GM12878 (cell line): Measurements from ENCODE around the gene TNIP1. TPM values are rescaled to one million over a fixed set of nuclear protein-coding genes. Genes with fewer than 3 reads are reported as not detected.

Experiments
- ATAC-seq: fragments of 200-7000 bp; cut with Tn5 transposase; 3 replicates; pipeline ENCODE4 v1.9.1; 2020; ENCODE audit warnings: mild to moderate bottlenecking, moderate library complexity
- BruUV-seq: library from RNA; stranded (reverse); fragments of 400-500 nt; replicated peaks from 2 replicates; lab custom pipeline; 2021; lab: Mats Ljungman, UMichigan
- CTCF ChIA-PET: fragments of 300-600 bp; sonication (Branson Sonifier 250); formaldehyde crosslinking; extraction: SDS; loops from one replicate; lab custom pipeline; 2021; ENCODE audit warnings: inconsistent platforms; lab: Yijun Ruan, JAX
- POLR2A ChIA-PET: fragments of 350-600 bp; formaldehyde crosslinking; extraction: SDS; loops from one replicate; lab custom pipeline; 2021; ENCODE audit warnings: inconsistent platforms; lab: Charles Lee
- RAD21 ChIA-PET: fragments of 300-600 bp; sonication (Branson Sonifier 250); formaldehyde crosslinking; loops from one replicate; lab custom pipeline; 2023; ENCODE audit warnings: antibody characterized with exemption; ENCODE audit not compliant: unreplicated experiment; lab: Charles Lee
- SMC1A ChIA-PET: fragments of 300-600 bp; sonication (Branson Sonifier 250); formaldehyde crosslinking; loops from one replicate; lab custom pipeline; 2023; ENCODE audit not compliant: unreplicated experiment, uncharacterized antibody; lab: Charles Lee
- DNase-seq: peaks from one replicate; pipeline ENCODE4 v3.0.0-alpha.2; 2011; ENCODE audit warnings: low read depth, low spot score
- FAIRE-seq: peaks from 3 replicates; lab custom pipeline; 2011; peaks lifted over from hg19 to GRCh38; lab: Jason Lieb, UNC
- H2AFZ ChIP-seq: 2 replicates; pipeline ENCODE4 v1.6.0; 2011; ENCODE audit warnings: low read depth, low read length, control low read depth; ENCODE audit not compliant: control insufficient read depth
- H3K27ac ChIP-seq: 2 replicates; pipeline ENCODE4 v1.5.1; 2011; ENCODE audit warnings: control low read depth; ENCODE audit not compliant: control insufficient read depth, insufficient read depth
- H3K27me3 ChIP-seq, 2 experiments: replicated peaks in 1 of 2; 2 replicates each; pipeline versions ENCODE4 v1.6.0 to v1.6.1; 2011; ENCODE audit warnings: low read length in 1 of 2; ENCODE audit not compliant: control insufficient read depth in 2 of 2, insufficient read depth in 2 of 2
- H3K36me3 ChIP-seq, 2 experiments: 2 replicates each; pipeline ENCODE4 v1.5.1; 2011; ENCODE audit warnings: low read length in 1 of 2; ENCODE audit not compliant: control insufficient read depth in 2 of 2, insufficient read depth in 2 of 2
- H3K4me1 ChIP-seq: 2 replicates; pipeline ENCODE4 v1.6.1; 2011; ENCODE audit warnings: mild to moderate bottlenecking, low read length, moderate library complexity, mixed read lengths; ENCODE audit not compliant: control insufficient read depth, insufficient read depth
- H3K4me2 ChIP-seq: 2 replicates; pipeline ENCODE4 v1.6.0; 2011; ENCODE audit warnings: control low read depth; ENCODE audit not compliant: control insufficient read depth, insufficient read depth
- H3K4me3 ChIP-seq: fragments of 200-600 bp; sonication (generic); 2 replicates; pipeline ENCODE4 v1.5.1; 2016
- H3K79me2 ChIP-seq: 2 replicates; pipeline ENCODE4 v1.6.0; 2011; ENCODE audit warnings: low read length; ENCODE audit not compliant: control insufficient read depth, insufficient read depth
- H3K9ac ChIP-seq: 2 replicates; pipeline ENCODE4 v1.8.0; 2011; ENCODE audit warnings: low read length, control low read depth, mixed read lengths; ENCODE audit not compliant: control insufficient read depth, insufficient read depth
- H3K9me3 ChIP-seq: replicated peaks from 3 replicates; pipeline ENCODE4 v1.5.1; 2011; ENCODE audit warnings: mild to moderate bottlenecking, low read length; ENCODE audit not compliant: control insufficient read depth, insufficient read depth
- H4K20me1 ChIP-seq: 2 replicates; pipeline ENCODE4 v1.6.0; 2011; ENCODE audit not compliant: control insufficient read depth, insufficient read depth
- BACH1 ChIP-seq: fragments of 450-650 bp; IDR thresholded peaks from 2 replicates; pipeline ENCODE4 v1.6.1; 2017; ENCODE audit warnings: mild to moderate bottlenecking, borderline replicate concordance
- CREB1 ChIP-seq: IDR thresholded peaks from 2 replicates; pipeline ENCODE4 v1.6.1; 2012; ENCODE audit warnings: low read depth, mild to moderate bottlenecking, inconsistent platforms
- CREM ChIP-seq: IDR thresholded peaks from 2 replicates; pipeline ENCODE4 v1.6.1; 2014; ENCODE audit warnings: antibody characterized with exemption, low read depth
- FOXM1 ChIP-seq: IDR thresholded peaks from 2 replicates; pipeline ENCODE4 v1.6.1; 2012; ENCODE audit warnings: low read depth, mild to moderate bottlenecking, inconsistent platforms, low read length, moderate library complexity
- IKZF2 ChIP-seq, 2 experiments: fragments of 450-650 bp; IDR thresholded peaks; 2 replicates each; pipeline ENCODE4 v1.6.1; 2017; ENCODE audit warnings: mild to moderate bottlenecking in 2 of 2, moderate library complexity in 2 of 2
- NBN ChIP-seq: fragments of 450-650 bp; IDR thresholded peaks from 2 replicates; pipeline ENCODE4 v1.6.1; 2016
- RUNX3 ChIP-seq: IDR thresholded peaks from 2 replicates; pipeline ENCODE4 v1.6.1; 2012; ENCODE audit warnings: low read length, inconsistent platforms
- SIN3A ChIP-seq: IDR thresholded peaks from 2 replicates; pipeline ENCODE4 v1.6.1; 2012; ENCODE audit warnings: low read depth, low read length, improper control_type of control experiment
- SREBF1 ChIP-seq: IDR thresholded peaks from 2 replicates; pipeline ENCODE4 v1.6.1; 2012; ENCODE audit warnings: mild to moderate bottlenecking, low read length
- WRNIP1 ChIP-seq: IDR thresholded peaks from 2 replicates; pipeline ENCODE4 v1.6.1; 2011; ENCODE audit warnings: low read depth, low read length, improper control_type of control experiment, borderline replicate concordance
- WGBS: methylation state at CpG from one replicate; pipeline ENCODE4 v1.1.6; 2016; ENCODE audit warnings: low lambda C conversion rate; ENCODE audit not compliant: insufficient replicate concordance, insufficient coverage; ENCODE audit errors: missing lambda C conversion rate; 5-methylcytosine and 5-hydroxymethylcytosine counted together
- in situ Hi-C: fragments of 300-500 bp; cut with MboI; formaldehyde crosslinking; loops from 9 replicates; pipeline ENCODE4 v1.14.3; 2018; ENCODE audit warnings: mixed read lengths
- intact Hi-C: fragments of 100-400 bp; cut with micrococcal nuclease; formaldehyde crosslinking; loops from one replicate; pipeline ENCODE4 v1.14.2; 2022; ENCODE audit not compliant: unreplicated experiment
- polyA plus RNA-seq, 11 experiments: library from polyadenylated mRNA; depleted of rRNA in 4 of 11; unstranded in 6 of 11; stranded (reverse) in 5 of 11; fragments of >200 nt; fragmentation: Nextera tagmentation in 4 of 11; fragmentation: Illumina TruSeq in 1 of 11; extraction: Ambion mirVana in 4 of 11; extraction: Trizol in 1 of 11; gene quantifications; 1 replicate in 1 of 11; 2 replicates in 10 of 11; pipeline versions ENCODE4 v1.2.1 to v1.2.3, GENCODE V29; 2011 to 2016; ENCODE audit warnings: inconsistent platforms in 2 of 11, missing spikeins in 2 of 11, low read depth in 1 of 11
- total RNA-seq, 4 experiments: library from RNA; depleted of rRNA in 3 of 4; stranded (reverse); fragments of >200 nt in 3 of 4; fragmentation: Illumina TruSeq in 1 of 4; extraction: Trizol in 1 of 4; gene quantifications; 2 replicates each; pipeline versions ENCODE4 v1.2.1 to v1.2.3, GENCODE V29; 2013 to 2021
- TF ChIP-seq, protein P1 (sequence below): fragments of 450-650 bp; IDR thresholded peaks from 2 replicates; pipeline ENCODE4 v1.6.1; 2017; ENCODE audit warnings: low read depth, mild to moderate bottlenecking, moderate library complexity
- TF ChIP-seq, protein P2 (sequence below): fragments of 450-650 bp; IDR thresholded peaks from 2 replicates; pipeline ENCODE4 v1.6.1; 2017; ENCODE audit warnings: mild to moderate bottlenecking, moderate library complexity
- TF ChIP-seq, protein P3 (sequence below): fragments of 450-650 bp; IDR thresholded peaks from 2 replicates; pipeline ENCODE4 v1.6.1; 2018; ENCODE audit warnings: borderline replicate concordance, mild to moderate bottlenecking; ENCODE audit not compliant: partially characterized antibody

The TNIP1 gene
- total and polyA plus RNA-seq, 10 of the 15 experiments (the other 5 are each of a cell fraction or from before 2014, with no cell fraction given), result 4.4 to 279 (median 150) TPM

- Histone ChIP-seq H3K4me2 (peak overlapping the region; percentile 70), H3K4me1 (peaks cover 73% of the 10 kb centered on the region), H4K20me1 (no peaks in the 10 kb centered on the region), H2AFZ (no peak overlapping the region), H3K27ac (peak overlapping the region; percentile 83), H3K4me3 (peak overlapping the region; percentile 42; the same call in 1 of the 2 replicates), H3K9me3 (no peaks in the 10 kb centered on the region), H3K79me2 (peaks cover 16% of the 10 kb centered on the region), H3K9ac (peak overlapping the region; percentile 49; the same call in 1 of the 2 replicates), H3K27me3 (no peaks in the 10 kb centered on the region), H3K36me3 (peaks cover 13% of the 10 kb centered on the region in 2 experiments; a peak in 3 of 4 replicates)
- no peak for DNase-seq
- intact Hi-C loops, result no loop called here
- no TSS peak for BruUV-seq
- ATAC-seq, result peak; percentile 69
- POLR2A ChIA-PET, result interaction anchor here (0.6 to 8.2 kb wide), 20 partner anchors 9 to 152 kb away, joined by 3 to 222 read pairs (median 5); partner anchors contain the start of gene TNIP1
- SMC1A ChIA-PET, result interaction anchor here (0.7 to 6.0 kb wide), 26 partner anchors 9 to 113 kb away, joined by 3 to 125 read pairs (median 6); partner anchors contain the start of genes ANXA6 and TNIP1
- WGBS, result 22% methylated on average over 16 of the region's 16 CpGs
- FAIRE-seq, result peak; percentile 79
- in situ Hi-C loops, result no loop called here
- CTCF ChIA-PET, result interaction anchor here (0.6 to 6.3 kb wide), 19 partner anchors 9 to 143 kb away, joined by 3 to 78 read pairs (median 7); partner anchors contain the start of genes ANXA6, CCDC69 and TNIP1
- RAD21 ChIA-PET, result interaction anchor here (1.0 to 5.7 kb wide), 17 partner anchors 9 to 155 kb away, joined by 3 to 94 read pairs (median 7); partner anchors contain the start of genes ANXA6, GM2A and TNIP1
- TF ChIP-seq IKZF2 (IDR thresholded peaks at IDR 0.05) (peak; percentile 83 to 88; a peak in 3 of 4 replicates), CREB1 (peak; percentile 32; the same call in 1 of the 2 replicates), CREM (peak; percentile 64; the same call in 1 of the 2 replicates), WRNIP1 (no peak), SREBF1 (no peak), SIN3A (peak; percentile 34; the same call in 1 of the 2 replicates), RUNX3 (peak; percentile 87), NBN (peak; percentile 41; the same call in 1 of the 2 replicates), FOXM1 (0 out of 2 replicates have a peak, but pooled peaks have one; percentile 59), BACH1 (peak; percentile 25; the same call in 1 of the 2 replicates)
- TF ChIP-seq, protein P1, sequence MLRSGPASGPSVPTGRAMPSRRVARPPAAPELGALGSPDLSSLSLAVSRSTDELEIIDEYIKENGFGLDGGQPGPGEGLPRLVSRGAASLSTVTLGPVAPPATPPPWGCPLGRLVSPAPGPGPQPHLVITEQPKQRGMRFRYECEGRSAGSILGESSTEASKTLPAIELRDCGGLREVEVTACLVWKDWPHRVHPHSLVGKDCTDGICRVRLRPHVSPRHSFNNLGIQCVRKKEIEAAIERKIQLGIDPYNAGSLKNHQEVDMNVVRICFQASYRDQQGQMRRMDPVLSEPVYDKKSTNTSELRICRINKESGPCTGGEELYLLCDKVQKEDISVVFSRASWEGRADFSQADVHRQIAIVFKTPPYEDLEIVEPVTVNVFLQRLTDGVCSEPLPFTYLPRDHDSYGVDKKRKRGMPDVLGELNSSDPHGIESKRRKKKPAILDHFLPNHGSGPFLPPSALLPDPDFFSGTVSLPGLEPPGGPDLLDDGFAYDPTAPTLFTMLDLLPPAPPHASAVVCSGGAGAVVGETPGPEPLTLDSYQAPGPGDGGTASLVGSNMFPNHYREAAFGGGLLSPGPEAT, result peak; percentile 75; the same call in 1 of the 2 replicates
- TF ChIP-seq, protein P2, sequence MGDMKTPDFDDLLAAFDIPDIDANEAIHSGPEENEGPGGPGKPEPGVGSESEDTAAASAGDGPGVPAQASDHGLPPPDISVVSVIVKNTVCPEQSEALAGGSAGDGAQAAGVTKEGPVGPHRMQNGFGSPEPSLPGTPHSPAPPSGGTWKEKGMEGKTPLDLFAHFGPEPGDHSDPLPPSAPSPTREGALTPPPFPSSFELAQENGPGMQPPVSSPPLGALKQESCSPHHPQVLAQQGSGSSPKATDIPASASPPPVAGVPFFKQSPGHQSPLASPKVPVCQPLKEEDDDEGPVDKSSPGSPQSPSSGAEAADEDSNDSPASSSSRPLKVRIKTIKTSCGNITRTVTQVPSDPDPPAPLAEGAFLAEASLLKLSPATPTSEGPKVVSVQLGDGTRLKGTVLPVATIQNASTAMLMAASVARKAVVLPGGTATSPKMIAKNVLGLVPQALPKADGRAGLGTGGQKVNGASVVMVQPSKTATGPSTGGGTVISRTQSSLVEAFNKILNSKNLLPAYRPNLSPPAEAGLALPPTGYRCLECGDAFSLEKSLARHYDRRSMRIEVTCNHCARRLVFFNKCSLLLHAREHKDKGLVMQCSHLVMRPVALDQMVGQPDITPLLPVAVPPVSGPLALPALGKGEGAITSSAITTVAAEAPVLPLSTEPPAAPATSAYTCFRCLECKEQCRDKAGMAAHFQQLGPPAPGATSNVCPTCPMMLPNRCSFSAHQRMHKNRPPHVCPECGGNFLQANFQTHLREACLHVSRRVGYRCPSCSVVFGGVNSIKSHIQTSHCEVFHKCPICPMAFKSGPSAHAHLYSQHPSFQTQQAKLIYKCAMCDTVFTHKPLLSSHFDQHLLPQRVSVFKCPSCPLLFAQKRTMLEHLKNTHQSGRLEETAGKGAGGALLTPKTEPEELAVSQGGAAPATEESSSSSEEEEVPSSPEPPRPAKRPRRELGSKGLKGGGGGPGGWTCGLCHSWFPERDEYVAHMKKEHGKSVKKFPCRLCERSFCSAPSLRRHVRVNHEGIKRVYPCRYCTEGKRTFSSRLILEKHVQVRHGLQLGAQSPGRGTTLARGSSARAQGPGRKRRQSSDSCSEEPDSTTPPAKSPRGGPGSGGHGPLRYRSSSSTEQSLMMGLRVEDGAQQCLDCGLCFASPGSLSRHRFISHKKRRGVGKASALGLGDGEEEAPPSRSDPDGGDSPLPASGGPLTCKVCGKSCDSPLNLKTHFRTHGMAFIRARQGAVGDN, result peak; percentile 69
- TF ChIP-seq, protein P3, sequence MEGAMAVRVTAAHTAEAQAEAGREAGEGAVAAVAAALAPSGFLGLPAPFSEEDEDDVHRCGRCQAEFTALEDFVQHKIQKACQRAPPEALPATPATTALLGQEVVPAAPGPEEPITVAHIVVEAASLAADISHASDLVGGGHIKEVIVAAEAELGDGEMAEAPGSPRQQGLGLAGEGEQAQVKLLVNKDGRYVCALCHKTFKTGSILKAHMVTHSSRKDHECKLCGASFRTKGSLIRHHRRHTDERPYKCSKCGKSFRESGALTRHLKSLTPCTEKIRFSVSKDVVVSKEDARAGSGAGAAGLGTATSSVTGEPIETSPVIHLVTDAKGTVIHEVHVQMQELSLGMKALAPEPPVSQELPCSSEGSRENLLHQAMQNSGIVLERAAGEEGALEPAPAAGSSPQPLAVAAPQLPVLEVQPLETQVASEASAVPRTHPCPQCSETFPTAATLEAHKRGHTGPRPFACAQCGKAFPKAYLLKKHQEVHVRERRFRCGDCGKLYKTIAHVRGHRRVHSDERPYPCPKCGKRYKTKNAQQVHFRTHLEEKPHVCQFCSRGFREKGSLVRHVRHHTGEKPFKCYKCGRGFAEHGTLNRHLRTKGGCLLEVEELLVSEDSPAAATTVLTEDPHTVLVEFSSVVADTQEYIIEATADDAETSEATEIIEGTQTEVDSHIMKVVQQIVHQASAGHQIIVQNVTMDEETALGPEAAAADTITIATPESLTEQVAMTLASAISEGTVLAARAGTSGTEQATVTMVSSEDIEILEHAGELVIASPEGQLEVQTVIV, result no peak
Measured at GRCh38 chr5:151097820-151098767, 17.3 kb upstream of the TNIP1 start.
